GM21526 (cell line): ENCODE measurements around the gene CALML5.

ENCODE experiments used
- ATAC-seq: cut with Tn5 transposase; IDR thresholded peaks from one replicate; pipeline ENCODE4 v1.9.1; 2021; ENCODE audit warnings: moderate library complexity; ENCODE audit not compliant: unreplicated experiment, low FRiP score

The CALML5 gene

GRCh38 chr10:5519054-5519453 is 19.7 kb upstream of the CALML5 start:
- ATAC-seq = no peak

- ATAC-seq = no peak
Measured at GRCh38 chr10:5518143-5518542, 18.8 kb upstream of the CALML5 start.

- no peak for ATAC-seq
Measured at GRCh38 chr10:5517546-5517945, 18.2 kb upstream of the CALML5 start.

DNA sequence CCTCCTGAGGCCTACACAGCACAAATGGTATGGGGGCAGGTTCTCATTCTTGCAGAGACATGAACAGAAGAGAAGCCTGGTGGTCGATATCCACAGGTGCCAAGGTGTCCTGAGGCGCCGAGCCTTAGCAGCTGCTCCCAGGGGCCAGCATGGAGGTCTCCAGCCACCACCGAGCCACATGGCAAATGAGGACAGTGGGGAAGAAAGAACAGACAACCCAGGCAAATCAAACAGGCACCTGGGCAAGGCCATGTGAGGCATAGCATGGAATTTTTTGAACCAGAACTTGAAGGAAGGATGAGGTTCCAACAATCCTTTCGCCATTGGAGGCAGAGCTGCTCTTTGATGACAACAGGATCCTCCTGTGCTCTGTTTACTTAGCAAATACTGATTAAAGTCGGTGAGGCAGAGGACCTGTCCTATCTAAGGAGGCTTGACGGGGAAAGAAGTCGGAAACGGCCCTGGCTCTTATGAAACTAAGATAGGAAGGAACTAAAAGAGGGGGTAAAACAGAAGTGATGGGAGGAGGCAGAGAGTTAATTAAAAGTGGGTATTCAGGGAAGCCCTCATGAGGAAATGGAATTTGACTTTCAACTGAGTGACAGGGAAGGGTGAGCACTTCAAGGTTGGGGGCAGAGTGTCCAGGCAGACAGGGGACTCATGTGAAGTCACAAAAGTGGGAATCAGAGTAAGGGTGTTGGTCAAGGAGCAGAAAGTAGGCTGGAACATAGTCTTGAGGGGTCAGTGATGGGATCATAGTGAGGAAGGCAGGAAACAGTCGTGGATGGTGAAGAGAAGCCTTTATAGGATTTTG is 16.8 kb upstream of the CALML5 start:
- ATAC-seq = no peak

- ATAC-seq = no peak
Measured at GRCh38 chr10:5514226-5514850, 15.0 kb upstream of the CALML5 start.

- no peak for ATAC-seq
Measured at GRCh38 chr10:5512881-5513612, 13.7 kb upstream of the CALML5 start.

DNA sequence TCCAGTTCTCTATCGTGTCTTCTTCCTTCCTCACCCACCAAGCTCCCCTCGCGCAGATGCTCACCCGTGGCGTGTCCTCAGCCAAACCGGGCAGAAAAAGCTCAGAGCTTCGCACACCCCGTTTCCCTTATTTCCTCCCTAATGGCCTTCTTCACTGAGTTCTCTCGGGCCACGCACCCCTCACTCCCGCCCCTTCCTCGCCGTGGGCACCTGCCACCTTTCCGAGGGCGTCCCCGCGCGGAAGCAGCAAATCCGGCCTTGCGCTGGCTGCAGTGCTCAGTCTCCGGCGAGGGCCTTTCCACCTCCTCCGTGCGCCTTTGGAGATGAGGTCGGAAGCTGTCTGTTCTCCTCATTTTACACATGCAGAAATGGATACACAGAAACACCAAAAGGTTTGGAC is 13.0 kb upstream of the CALML5 start:
- no peak for ATAC-seq

GRCh38 chr10:5511885-5512280 is 12.5 kb upstream of the CALML5 start:
- no peak for ATAC-seq

DNA sequence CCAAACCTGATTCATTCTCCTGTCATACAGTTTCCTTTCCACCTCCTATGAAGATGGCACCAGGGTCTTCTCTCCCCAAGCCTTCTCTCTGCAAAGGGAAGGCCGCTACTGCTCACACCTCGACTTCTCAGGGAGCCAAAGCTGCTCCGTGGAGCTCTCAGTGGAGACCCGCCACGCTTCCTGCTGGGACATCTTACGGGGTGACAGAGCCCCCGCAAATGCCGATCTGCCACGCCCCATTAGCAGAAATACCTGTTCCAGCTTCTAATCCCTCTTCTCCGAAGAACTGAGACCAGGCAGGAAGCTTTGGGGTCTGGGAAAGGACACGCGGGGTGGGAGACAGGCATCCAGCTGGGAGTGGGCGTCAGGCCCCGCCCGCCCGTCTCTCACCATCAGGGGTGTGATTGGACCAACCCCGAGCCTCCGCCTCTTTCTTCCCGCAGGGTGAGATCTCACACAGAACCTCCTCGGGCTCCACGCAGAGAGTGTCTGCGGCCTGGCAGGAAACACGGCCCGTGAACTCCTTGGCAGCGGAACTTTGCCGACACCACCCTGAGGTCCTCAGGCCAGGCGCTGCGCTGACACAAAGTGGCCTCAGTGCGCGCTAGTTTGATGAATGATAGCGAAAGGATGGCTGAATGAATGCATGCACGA is 12.0 kb upstream of the CALML5 start:
- no peak for ATAC-seq

- no peak for ATAC-seq
Measured at GRCh38 chr10:5510281-5511072, 11.1 kb upstream of the CALML5 start.

DNA sequence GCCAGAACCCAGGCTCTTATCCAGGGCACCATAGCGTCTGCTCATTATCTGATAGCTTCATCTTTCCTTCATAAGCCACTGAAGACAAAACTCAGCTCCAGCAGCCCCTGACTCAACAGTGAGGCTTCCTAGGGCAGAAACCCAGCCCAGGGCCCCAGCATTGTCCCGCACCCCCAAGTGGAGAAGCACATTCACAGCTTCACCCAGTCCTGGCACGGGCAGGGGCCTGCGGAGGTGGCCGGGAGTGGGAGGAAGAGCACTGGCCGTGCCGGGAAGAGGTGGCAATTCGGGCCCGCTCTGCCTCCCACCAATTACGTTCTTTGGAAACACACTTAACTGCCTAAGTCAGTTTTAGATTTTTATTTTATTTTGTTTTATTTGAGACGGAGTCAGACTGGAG is 10.3 kb upstream of the CALML5 start:
- ATAC-seq = no peak

- ATAC-seq = no peak
Measured at GRCh38 chr10:5509236-5509635, 9.9 kb upstream of the CALML5 start.

GRCh38 chr10:5508786-5509185 is 9.4 kb upstream of the CALML5 start:
- ATAC-seq = no peak

GRCh38 chr10:5508161-5508604 is 8.8 kb upstream of the CALML5 start:
- no peak for ATAC-seq

GRCh38 chr10:5507649-5508131 is 8.3 kb upstream of the CALML5 start:
- ATAC-seq = no peak

DNA sequence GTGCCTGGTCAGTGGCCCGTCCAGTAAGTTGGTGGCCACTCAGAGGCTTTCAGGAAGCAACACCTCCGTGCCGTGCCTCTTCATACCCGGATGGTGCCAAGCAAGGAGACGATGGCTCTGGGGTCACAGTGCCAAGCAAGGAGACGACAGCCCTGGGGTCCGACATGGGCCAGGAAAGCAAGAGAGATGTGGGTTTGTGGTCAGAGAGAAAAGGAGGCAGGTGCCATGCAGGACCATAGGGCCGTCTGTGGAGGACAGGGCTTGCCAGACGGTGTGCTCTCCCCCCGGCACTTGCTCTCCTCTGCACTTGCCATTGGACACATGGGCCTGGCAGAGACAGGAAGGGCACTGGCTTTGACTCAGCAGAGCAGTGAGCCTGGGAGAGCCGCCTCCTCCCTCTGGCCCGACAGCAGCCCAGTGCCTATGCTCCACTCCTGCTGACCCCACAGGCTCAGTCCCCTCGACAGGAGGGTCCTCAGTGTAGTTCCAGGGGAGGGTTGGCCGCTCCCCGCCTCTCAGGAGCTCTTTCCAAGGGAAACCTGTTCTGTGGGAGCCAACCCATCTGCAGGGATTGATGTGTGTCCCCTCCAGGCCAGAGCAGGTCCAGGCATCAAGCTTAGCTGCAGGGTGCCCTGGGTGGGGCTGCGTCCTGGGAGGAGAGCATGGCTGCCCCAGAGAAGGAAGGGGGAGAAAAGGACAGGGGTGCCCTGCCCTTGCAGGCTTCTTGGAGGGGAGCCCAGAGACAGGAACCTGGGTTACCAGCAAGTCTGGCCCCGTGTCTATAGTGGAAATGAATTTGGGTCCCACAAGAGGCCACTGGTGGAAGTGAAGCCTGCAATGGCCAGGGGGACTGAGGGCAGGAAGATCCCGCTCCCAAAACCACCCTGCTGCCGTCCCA is 7.6 kb upstream of the CALML5 start:
- ATAC-seq = no peak

DNA sequence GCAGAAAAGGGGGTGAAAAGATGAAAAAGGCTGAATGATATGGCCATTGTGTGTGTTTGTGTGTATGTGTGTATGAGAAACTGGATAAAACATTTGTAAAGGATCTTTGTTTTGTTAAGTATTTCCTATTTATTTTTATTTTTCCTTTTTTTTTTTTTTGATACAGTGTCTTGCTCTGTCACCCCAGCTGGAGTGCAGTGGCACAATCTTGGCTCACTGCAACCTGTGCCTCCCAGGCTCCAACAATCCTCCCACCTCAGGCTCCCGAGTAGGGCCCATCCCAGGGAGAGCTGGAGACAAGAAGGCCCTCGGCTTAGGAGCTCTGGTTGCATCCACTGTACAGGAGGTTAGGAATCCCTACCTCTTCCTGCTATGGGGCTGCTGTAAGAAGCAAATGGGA is 6.9 kb upstream of the CALML5 start:
- no peak for ATAC-seq

- ATAC-seq = no peak
Measured at GRCh38 chr10:5504146-5505072, 5.0 kb upstream of the CALML5 start.
